Esophagus muscularis mucosa (tissue), 2 donors: Measurements from ENCODE around the gene SPATA13.

ENCODE experiments used
- POLR2A ChIP-seq: fragments of 450-650 bp; IDR thresholded peaks from one replicate; pipeline ENCODE4 v1.6.1; 2017; ENCODE audit warnings: antibody characterized with exemption, moderate library complexity, mild to moderate bottlenecking, low read depth
- POLR2AphosphoS5 ChIP-seq, 2 donors: sonication (generic); formaldehyde crosslinking; IDR thresholded peaks; one replicate each; pipeline ENCODE4 v1.6.1; 2017; ENCODE audit warnings: antibody characterized with exemption in 2 of 2

GRCh38 chr13:24150572-24150971 lies 9.9 kb upstream of the SPATA13 start:
- TF ChIP-seq POLR2AphosphoS5 (IDR thresholded peaks at IDR 0.05) (no peak), POLR2A (no peak)
